MM.1S (cell line): ENCODE measurements around the gene ST6GAL2.

Source experiments
- EZH2 ChIP-seq: fragments of 300-600 bp; sonication (generic); optimal IDR thresholded peaks from 2 replicates; pipeline ENCODE3; 2017; ENCODE audit warnings: low read depth, mild to moderate bottlenecking, antibody characterized with exemption, low read length, mixed read lengths
- TF ChIP-seq, protein P1 (sequence below): fragments of 300-600 bp; sonication (generic); IDR thresholded peaks from 2 replicates; pipeline ENCODE4 v1.5.1; 2016; ENCODE audit warnings: antibody characterized with exemption, low read length, mixed read lengths

GRCh38 chr2:106885971-106886915 is at the start of gene ST6GAL2:
- TF ChIP-seq, protein P1, sequence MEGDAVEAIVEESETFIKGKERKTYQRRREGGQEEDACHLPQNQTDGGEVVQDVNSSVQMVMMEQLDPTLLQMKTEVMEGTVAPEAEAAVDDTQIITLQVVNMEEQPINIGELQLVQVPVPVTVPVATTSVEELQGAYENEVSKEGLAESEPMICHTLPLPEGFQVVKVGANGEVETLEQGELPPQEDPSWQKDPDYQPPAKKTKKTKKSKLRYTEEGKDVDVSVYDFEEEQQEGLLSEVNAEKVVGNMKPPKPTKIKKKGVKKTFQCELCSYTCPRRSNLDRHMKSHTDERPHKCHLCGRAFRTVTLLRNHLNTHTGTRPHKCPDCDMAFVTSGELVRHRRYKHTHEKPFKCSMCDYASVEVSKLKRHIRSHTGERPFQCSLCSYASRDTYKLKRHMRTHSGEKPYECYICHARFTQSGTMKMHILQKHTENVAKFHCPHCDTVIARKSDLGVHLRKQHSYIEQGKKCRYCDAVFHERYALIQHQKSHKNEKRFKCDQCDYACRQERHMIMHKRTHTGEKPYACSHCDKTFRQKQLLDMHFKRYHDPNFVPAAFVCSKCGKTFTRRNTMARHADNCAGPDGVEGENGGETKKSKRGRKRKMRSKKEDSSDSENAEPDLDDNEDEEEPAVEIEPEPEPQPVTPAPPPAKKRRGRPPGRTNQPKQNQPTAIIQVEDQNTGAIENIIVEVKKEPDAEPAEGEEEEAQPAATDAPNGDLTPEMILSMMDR, result no peak
- no peak for TF ChIP-seq EZH2
